Measurements from ENCODE around the gene SF3A1.

DNA sequence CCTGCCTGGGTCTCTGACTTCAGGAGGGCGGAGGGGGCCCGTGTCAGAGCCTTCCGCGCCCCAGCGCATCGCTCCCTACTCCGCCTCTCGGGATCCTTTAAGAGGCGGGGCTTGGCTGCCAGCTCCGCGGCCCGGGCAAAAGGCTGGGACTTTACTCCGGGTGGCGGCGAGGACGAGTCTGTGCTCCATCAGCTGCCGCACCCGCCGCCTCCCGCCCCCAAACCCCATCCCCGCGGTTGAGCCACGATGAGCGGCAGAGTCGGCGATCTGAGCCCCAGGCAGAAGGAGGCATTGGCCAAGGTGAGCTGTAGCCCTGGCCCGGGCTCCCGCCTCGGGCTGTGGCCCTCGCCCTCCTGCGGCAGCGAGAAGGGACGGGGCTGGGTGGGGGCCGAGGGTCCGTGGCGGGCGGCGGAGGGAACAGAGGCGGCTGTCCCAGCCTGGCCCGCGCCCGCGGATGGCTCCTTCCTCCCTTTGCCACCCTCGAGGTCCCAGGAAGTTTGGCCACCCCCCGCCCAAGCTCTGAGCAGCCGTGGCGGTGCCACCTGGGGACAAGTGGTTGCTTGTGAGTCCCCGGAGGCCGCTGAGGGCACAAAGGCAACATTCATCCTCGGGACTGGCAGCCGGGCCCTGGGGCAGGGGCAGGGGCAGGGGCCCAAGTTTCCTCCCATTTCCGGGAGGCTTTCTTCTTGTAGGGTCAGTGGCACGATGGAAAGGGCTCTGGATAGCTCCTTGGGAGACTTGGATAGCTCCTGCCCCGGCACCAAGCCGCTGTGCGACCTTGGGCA is 40.4 kb upstream of the SF3A1 start, which contains the start of gene SEC14L2:
- TF ChIP-seq POLR2A (IDR thresholded peaks at IDR 0.05; ENCODE audit: low read depth, low read length) (no peak), POLR2AphosphoS5 (IDR thresholded peaks at IDR 0.05; ENCODE audit: low read depth, low read length) (no peak), TAF1 (IDR thresholded peaks at IDR 0.05; ENCODE audit: low read depth, low read length) (no peak), PAX5 (IDR thresholded peaks at IDR 0.05; ENCODE audit: insufficient read depth, low read length, severe bottlenecking) (no peak), SPI1 (IDR thresholded peaks at IDR 0.05; ENCODE audit: low read depth, low read length) (no peak)
